ENCODE data around the gene SPATA9.
A peak's percentile ranks its signal among the peaks of the same experiment; 100 is the strongest.
"Not testable (repeated sequence)": the region's sequence is repeated elsewhere in the genome, so short reads cannot be mapped to it uniquely, and the experiment has no call there.

Gene SPATA9

GRCh38 chr5:95706196-95706595, 23.4 kb upstream of the SPATA9 start:
- not testable (repeated sequence) for H3K9ac ChIP-seq (ENCODE audit: low read depth in 1 of 2, low read length in 2 of 2); H3K27ac ChIP-seq (ENCODE audit: low read depth in 2 of 2, low read length in 2 of 2); H3K9me3 ChIP-seq (ENCODE audit: control insufficient read depth in 2 of 2, low read length in 2 of 2); H3K27me3 ChIP-seq (ENCODE audit: control insufficient read depth in 2 of 2, insufficient read depth in 2 of 2, low read length in 2 of 2); H3K36me3 ChIP-seq (ENCODE audit: control insufficient read depth in 2 of 2, insufficient read depth in 2 of 2, low read length in 2 of 2); H3K4me3 ChIP-seq (ENCODE audit: low read length in 2 of 2); H3K4me1 ChIP-seq (ENCODE audit: control insufficient read depth in 2 of 2, insufficient read depth in 2 of 2, low read length in 2 of 2)

GRCh38 chr5:95704150-95704549, 21.4 kb upstream of the SPATA9 start:
- H3K9me3 ChIP-seq (ENCODE audit: control insufficient read depth in 2 of 2, low read length in 2 of 2): no peaks in the 10 kb centered on the region
- H3K36me3 ChIP-seq (ENCODE audit: control insufficient read depth in 2 of 2, insufficient read depth in 2 of 2, low read length in 2 of 2): no peaks in the 10 kb centered on the region
- H3K27me3 ChIP-seq (ENCODE audit: control insufficient read depth in 2 of 2, insufficient read depth in 2 of 2, low read length in 2 of 2): no peaks in the 10 kb centered on the region
- no peak overlapping the region for H3K4me3 ChIP-seq (ENCODE audit: low read length in 2 of 2)
- H3K4me1 ChIP-seq (ENCODE audit: control insufficient read depth in 2 of 2, insufficient read depth in 2 of 2, low read length in 2 of 2): no peaks in the 10 kb centered on the region
- H3K9ac ChIP-seq (ENCODE audit: low read depth in 1 of 2, low read length in 2 of 2): no peak overlapping the region
- no peak overlapping the region for H3K27ac ChIP-seq (ENCODE audit: low read depth in 2 of 2, low read length in 2 of 2)

GRCh38 chr5:95701074-95701473, 18.3 kb upstream of the SPATA9 start:
- H3K36me3 ChIP-seq (ENCODE audit: control insufficient read depth in 2 of 2, insufficient read depth in 2 of 2, low read length in 2 of 2): no peaks in the 10 kb centered on the region
- peaks cover 0 to 4% of the 10 kb centered on the region in 2 donors for H3K4me1 ChIP-seq (ENCODE audit: control insufficient read depth in 2 of 2, insufficient read depth in 2 of 2, low read length in 2 of 2)
- H3K9me3 ChIP-seq (ENCODE audit: control insufficient read depth in 2 of 2, low read length in 2 of 2): no peaks in the 10 kb centered on the region
- H3K4me3 ChIP-seq (ENCODE audit: low read length in 2 of 2): no peak overlapping the region
- no peaks in the 10 kb centered on the region for H3K27me3 ChIP-seq (ENCODE audit: control insufficient read depth in 2 of 2, insufficient read depth in 2 of 2, low read length in 2 of 2)
- no peak overlapping the region for H3K27ac ChIP-seq (ENCODE audit: low read depth in 2 of 2, low read length in 2 of 2)
- no peak overlapping the region for H3K9ac ChIP-seq (ENCODE audit: low read depth in 1 of 2, low read length in 2 of 2)

- H3K27me3 ChIP-seq (ENCODE audit: control insufficient read depth in 2 of 2, insufficient read depth in 2 of 2, low read length in 2 of 2): no peaks in the 10 kb centered on the region
- H3K9me3 ChIP-seq (ENCODE audit: control insufficient read depth in 2 of 2, low read length in 2 of 2): no peaks in the 10 kb centered on the region
- peaks cover 0 to 4% of the 10 kb centered on the region in 2 donors for H3K4me1 ChIP-seq (ENCODE audit: control insufficient read depth in 2 of 2, insufficient read depth in 2 of 2, low read length in 2 of 2)
- H3K36me3 ChIP-seq (ENCODE audit: control insufficient read depth in 2 of 2, insufficient read depth in 2 of 2, low read length in 2 of 2): no peaks in the 10 kb centered on the region
- no peak overlapping the region for H3K4me3 ChIP-seq (ENCODE audit: low read length in 2 of 2)
- no peak overlapping the region for H3K9ac ChIP-seq (ENCODE audit: low read depth in 1 of 2, low read length in 2 of 2)
- no peak overlapping the region for H3K27ac ChIP-seq (ENCODE audit: low read depth in 2 of 2, low read length in 2 of 2)
Measured at GRCh38 chr5:95699337-95699736, 16.5 kb upstream of the SPATA9 start.

GRCh38 chr5:95697781-95698681, 15.2 kb upstream of the SPATA9 start:
- no peaks in the 10 kb centered on the region for H3K36me3 ChIP-seq (ENCODE audit: control insufficient read depth in 2 of 2, insufficient read depth in 2 of 2, low read length in 2 of 2)
- H3K27ac ChIP-seq (ENCODE audit: low read depth in 2 of 2, low read length in 2 of 2): peak overlapping the region in 1 of 2 donors; percentile 0
- no peaks in the 10 kb centered on the region for H3K27me3 ChIP-seq (ENCODE audit: control insufficient read depth in 2 of 2, insufficient read depth in 2 of 2, low read length in 2 of 2)
- H3K4me3 ChIP-seq (ENCODE audit: low read length in 2 of 2): no peak overlapping the region
- no peak overlapping the region for H3K9ac ChIP-seq (ENCODE audit: low read depth in 1 of 2, low read length in 2 of 2)
- H3K4me1 ChIP-seq (ENCODE audit: control insufficient read depth in 2 of 2, insufficient read depth in 2 of 2, low read length in 2 of 2): peaks cover 0 to 4% of the 10 kb centered on the region in 2 donors
- H3K9me3 ChIP-seq (ENCODE audit: control insufficient read depth in 2 of 2, low read length in 2 of 2): no peaks in the 10 kb centered on the region

GRCh38 chr5:95690333-95690732, 7.5 kb upstream of the SPATA9 start:
- H3K27me3 ChIP-seq (ENCODE audit: control insufficient read depth in 2 of 2, insufficient read depth in 2 of 2, low read length in 2 of 2): no peaks in the 10 kb centered on the region
- H3K9ac ChIP-seq (ENCODE audit: low read depth in 1 of 2, low read length in 2 of 2): no peak overlapping the region
- no peaks in the 10 kb centered on the region for H3K9me3 ChIP-seq (ENCODE audit: control insufficient read depth in 2 of 2, low read length in 2 of 2)
- no peak overlapping the region for H3K4me3 ChIP-seq (ENCODE audit: low read length in 2 of 2)
- H3K4me1 ChIP-seq (ENCODE audit: control insufficient read depth in 2 of 2, insufficient read depth in 2 of 2, low read length in 2 of 2): no peaks in the 10 kb centered on the region
- no peak overlapping the region for H3K27ac ChIP-seq (ENCODE audit: low read depth in 2 of 2, low read length in 2 of 2)
- H3K36me3 ChIP-seq (ENCODE audit: control insufficient read depth in 2 of 2, insufficient read depth in 2 of 2, low read length in 2 of 2): no peaks in the 10 kb centered on the region

- H3K36me3 ChIP-seq (ENCODE audit: control insufficient read depth in 2 of 2, insufficient read depth in 2 of 2, low read length in 2 of 2): no peaks in the 10 kb centered on the region
- H3K9ac ChIP-seq (ENCODE audit: low read depth in 1 of 2, low read length in 2 of 2): no peak overlapping the region
- H3K9me3 ChIP-seq (ENCODE audit: control insufficient read depth in 2 of 2, low read length in 2 of 2): no peaks in the 10 kb centered on the region
- no peaks in the 10 kb centered on the region for H3K27me3 ChIP-seq (ENCODE audit: control insufficient read depth in 2 of 2, insufficient read depth in 2 of 2, low read length in 2 of 2)
- H3K4me3 ChIP-seq (ENCODE audit: low read length in 2 of 2): no peak overlapping the region
- H3K27ac ChIP-seq (ENCODE audit: low read depth in 2 of 2, low read length in 2 of 2): no peak overlapping the region
- no peaks in the 10 kb centered on the region for H3K4me1 ChIP-seq (ENCODE audit: control insufficient read depth in 2 of 2, insufficient read depth in 2 of 2, low read length in 2 of 2)
Measured at GRCh38 chr5:95689680-95690079, 6.9 kb upstream of the SPATA9 start.

GRCh38 chr5:95686651-95687050, 3.9 kb upstream of the SPATA9 start:
- Histone ChIP-seq H3K9me3 (ENCODE audit: control insufficient read depth in 2 of 2, low read length in 2 of 2) (no peaks in the 10 kb centered on the region), H3K4me3 (ENCODE audit: low read length in 2 of 2) (no peak overlapping the region), H3K27ac (ENCODE audit: low read depth in 2 of 2, low read length in 2 of 2) (no peak overlapping the region), H3K27me3 (ENCODE audit: control insufficient read depth in 2 of 2, insufficient read depth in 2 of 2, low read length in 2 of 2) (no peaks in the 10 kb centered on the region), H3K9ac (ENCODE audit: low read depth in 1 of 2, low read length in 2 of 2) (no peak overlapping the region), H3K36me3 (ENCODE audit: control insufficient read depth in 2 of 2, insufficient read depth in 2 of 2, low read length in 2 of 2) (no peaks in the 10 kb centered on the region), H3K4me1 (ENCODE audit: control insufficient read depth in 2 of 2, insufficient read depth in 2 of 2, low read length in 2 of 2) (no peaks in the 10 kb centered on the region)

- H3K9me3 ChIP-seq (ENCODE audit: control insufficient read depth in 2 of 2, low read length in 2 of 2): no peaks in the 10 kb centered on the region
- no peaks in the 10 kb centered on the region for H3K4me1 ChIP-seq (ENCODE audit: control insufficient read depth in 2 of 2, insufficient read depth in 2 of 2, low read length in 2 of 2)
- no peak overlapping the region for H3K27ac ChIP-seq (ENCODE audit: low read depth in 2 of 2, low read length in 2 of 2)
- no peak overlapping the region for H3K4me3 ChIP-seq (ENCODE audit: low read length in 2 of 2)
- no peaks in the 10 kb centered on the region for H3K36me3 ChIP-seq (ENCODE audit: control insufficient read depth in 2 of 2, insufficient read depth in 2 of 2, low read length in 2 of 2)
- no peaks in the 10 kb centered on the region for H3K27me3 ChIP-seq (ENCODE audit: control insufficient read depth in 2 of 2, insufficient read depth in 2 of 2, low read length in 2 of 2)
- no peak overlapping the region for H3K9ac ChIP-seq (ENCODE audit: low read depth in 1 of 2, low read length in 2 of 2)
Measured at GRCh38 chr5:95684361-95684760, 1.6 kb upstream of the SPATA9 start.

- Histone ChIP-seq H3K9ac (ENCODE audit: low read depth in 1 of 2, low read length in 2 of 2) (no peak overlapping the region), H3K4me3 (ENCODE audit: low read length in 2 of 2) (no peak overlapping the region), H3K27ac (ENCODE audit: low read depth in 2 of 2, low read length in 2 of 2) (no peak overlapping the region)
Measured at GRCh38 chr5:95673081-95673480, 9.7 kb downstream of the SPATA9 start.

More at GRCh38 chr5:95673081-95673480, 9.7 kb downstream of the SPATA9 start:
- Histone ChIP-seq H3K27me3 (ENCODE audit: control insufficient read depth in 2 of 2, insufficient read depth in 2 of 2, low read length in 2 of 2) (no peaks in the 10 kb centered on the region), H3K36me3 (ENCODE audit: control insufficient read depth in 2 of 2, insufficient read depth in 2 of 2, low read length in 2 of 2) (no peaks in the 10 kb centered on the region), H3K4me1 (ENCODE audit: control insufficient read depth in 2 of 2, insufficient read depth in 2 of 2, low read length in 2 of 2) (no peaks in the 10 kb centered on the region), H3K9me3 (ENCODE audit: control insufficient read depth in 2 of 2, low read length in 2 of 2) (no peaks in the 10 kb centered on the region)

All from mucosa of rectum (tissue), 2 donors.